Stimulated activated CD4-positive, alpha-beta T cell treated with anti-CD3 and anti-CD28 coated beads, Interleukin-4, amount 100 ng/mL, for 24 hours (primary cell): Measurements from ENCODE around the gene ODAD4.

Source experiments
- DNase-seq: peaks from one replicate; pipeline ENCODE4 v3.0.0-alpha.2; 2020

Gene ODAD4

DNA sequence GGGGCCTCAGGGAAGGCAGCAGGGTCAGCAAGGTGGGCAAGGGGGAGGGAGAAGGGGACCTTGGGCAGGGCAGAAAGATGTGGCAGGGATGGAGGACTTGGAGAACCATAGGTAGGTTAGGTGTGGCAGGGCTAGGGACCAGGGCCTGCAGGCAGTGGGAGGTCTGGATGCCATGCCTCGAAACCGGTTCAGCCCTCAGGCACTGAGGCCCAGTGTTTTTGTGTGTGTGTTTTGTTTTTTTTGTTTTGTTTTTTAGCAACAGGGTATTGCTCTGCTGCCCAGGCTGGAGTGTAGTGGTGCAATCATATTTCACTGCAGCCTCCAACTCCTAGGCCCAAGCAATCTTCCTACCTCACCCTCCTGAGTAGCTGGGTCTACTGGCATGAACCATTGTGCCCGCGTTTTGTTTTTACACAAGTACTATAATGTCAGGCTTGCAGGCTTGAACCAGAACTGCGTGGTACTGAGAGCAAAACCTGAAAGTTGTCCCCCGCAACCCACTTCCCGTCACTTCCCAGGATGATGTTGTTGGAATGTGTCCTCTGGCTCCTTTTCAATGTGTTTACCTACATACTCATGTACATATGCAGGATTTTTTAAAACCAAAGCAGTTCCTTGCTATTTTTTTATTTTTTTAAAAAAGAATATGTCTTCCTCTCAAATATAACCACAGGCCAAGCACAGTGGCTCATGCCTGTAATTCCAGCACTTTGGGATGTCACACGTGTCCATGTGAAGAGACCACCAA, 12.4 kb downstream of the ODAD4 start:
- DNase-seq: no peak

DNA sequence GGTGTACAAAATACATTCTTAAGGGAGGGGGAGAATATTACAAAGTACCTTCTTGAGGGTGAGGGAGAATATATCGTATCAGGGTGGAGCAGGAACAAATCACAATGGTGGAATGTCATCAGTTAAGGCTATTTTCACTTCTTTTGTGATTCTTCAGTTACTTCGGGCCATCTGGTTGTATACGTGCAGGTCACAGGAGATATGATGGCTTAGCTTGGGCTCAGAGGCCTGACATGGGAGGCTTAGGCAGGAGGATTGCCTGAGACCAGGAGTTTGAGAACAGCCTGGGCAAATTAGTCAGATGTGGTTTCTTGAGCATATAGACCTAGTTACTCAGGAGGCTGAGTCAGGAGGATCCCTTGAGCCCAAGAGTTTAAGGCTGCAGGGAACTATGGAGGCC, 13.1 kb downstream of the ODAD4 start:
- no peak for DNase-seq

- no peak for DNase-seq
Measured at GRCh38 chr17:41944943-41945342, 14.5 kb downstream of the ODAD4 start.

DNA sequence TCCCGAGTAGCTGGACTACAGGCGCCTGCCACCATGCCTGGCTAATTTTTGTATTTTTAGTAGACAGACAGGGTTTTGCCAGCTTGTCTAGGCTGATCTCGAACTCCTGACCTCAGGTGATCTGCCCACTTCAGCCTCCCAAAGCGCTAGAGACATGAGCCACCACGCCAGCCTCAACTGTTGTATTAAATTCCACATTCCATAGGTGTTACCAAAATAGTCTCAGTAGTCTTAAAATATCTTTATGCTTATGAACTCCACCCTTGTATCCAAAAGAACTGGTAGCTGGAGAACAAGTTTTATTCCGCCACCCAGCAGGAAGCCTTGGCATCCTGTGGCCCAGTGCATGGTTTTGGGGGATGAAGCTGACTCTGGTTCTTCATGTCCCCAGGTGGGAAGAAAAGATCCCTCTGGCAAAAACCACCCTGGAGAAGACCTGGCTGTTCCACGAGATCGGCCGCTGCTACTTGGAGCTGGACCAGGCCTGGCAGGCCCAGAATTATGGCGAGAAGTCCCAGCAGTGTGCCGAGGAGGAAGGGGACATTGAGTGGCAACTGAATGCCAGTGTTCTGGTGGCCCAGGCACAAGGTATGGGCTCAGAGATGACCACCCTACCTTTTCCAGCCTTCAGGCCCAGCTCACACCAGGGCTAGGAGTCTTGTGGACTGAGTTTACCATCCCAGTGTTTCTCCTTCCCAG, 18.5 kb downstream of the ODAD4 start:
- DNase-seq: no peak

- DNase-seq: no peak
Measured at GRCh38 chr17:41956522-41956921, 26.1 kb downstream of the ODAD4 start.

DNA sequence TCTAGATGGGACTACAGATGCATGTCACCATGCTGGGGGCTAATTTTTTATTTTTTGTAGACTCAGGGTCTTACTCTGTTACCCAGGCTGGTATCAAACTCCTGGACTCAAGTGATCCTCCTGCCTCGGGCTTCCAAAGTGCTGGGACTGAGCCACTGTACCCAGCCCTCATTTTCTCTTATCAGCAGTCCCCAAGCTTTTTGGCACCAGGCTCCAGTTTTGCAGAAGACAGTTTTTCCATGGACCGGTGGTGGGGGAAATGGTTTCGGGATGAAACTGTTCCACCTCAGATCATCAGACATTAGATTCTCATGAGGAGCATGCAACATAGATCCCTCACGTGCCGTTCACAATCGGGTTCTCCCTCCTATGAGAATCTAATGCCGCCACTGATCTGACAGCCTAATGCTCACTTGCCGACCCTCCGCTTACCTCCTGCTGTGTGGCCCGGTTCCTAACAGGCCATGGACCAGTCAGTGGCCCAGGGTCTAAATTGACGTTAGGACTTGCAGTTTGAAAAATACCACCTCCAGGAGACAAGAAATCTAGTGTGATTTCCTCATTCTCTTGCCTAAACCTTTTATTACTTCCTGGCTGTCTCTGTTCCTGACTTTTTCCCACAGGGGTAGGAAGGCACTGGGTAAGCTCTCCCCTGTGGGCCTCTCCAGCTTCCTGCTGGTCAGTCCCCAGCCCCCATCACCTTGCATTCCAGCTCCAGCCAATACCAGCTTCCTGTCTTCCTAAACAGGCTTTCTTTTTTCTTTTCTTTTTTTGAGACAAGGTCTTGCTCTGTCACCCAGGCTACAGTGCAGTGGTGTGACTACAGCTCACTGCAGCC, 26.8 kb downstream of the ODAD4 start:
- no peak for DNase-seq

DNA sequence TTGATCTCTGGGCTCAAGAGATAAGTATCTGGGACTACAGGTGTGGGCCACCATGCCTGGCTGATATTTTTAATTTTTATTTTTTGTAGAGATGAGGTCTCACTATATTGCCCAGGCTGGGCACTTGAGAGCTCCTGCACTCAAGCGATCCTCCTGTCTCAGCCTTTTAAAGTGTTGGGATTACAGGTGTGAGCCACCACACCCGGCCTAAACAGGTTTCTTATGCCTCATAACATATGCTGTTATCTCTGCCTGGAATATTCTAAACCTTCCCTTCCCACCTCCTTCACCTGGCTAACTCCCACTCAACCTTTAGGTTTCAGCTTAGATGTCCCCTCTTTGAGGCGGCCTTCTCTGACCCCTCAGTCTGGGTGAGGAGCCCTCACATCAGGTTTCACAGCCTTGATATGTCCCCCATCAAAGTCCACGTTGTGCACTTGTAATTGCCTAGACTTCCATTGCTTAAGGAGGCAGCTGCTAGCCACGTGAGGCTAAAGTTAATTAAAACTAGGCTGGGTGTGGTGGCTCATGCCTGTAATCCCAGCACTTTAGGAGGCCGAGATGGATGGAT, 27.5 kb downstream of the ODAD4 start:
- no peak for DNase-seq

DNA sequence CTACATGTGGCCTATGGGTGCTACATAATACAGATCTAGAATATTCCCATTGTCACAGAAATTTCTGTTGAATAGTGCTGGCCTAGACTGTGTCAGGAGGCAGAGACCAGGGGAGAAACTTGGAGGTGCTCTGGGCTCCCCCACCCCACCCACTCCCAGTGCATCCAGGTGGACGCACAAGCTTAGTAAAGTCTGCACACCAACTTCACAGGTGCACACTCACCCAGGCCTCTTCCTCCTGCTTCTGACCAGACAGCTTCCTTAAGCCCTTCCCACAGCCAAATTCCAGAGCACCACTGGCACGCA, 28.6 kb downstream of the ODAD4 start:
- DNase-seq: no peak

DNA sequence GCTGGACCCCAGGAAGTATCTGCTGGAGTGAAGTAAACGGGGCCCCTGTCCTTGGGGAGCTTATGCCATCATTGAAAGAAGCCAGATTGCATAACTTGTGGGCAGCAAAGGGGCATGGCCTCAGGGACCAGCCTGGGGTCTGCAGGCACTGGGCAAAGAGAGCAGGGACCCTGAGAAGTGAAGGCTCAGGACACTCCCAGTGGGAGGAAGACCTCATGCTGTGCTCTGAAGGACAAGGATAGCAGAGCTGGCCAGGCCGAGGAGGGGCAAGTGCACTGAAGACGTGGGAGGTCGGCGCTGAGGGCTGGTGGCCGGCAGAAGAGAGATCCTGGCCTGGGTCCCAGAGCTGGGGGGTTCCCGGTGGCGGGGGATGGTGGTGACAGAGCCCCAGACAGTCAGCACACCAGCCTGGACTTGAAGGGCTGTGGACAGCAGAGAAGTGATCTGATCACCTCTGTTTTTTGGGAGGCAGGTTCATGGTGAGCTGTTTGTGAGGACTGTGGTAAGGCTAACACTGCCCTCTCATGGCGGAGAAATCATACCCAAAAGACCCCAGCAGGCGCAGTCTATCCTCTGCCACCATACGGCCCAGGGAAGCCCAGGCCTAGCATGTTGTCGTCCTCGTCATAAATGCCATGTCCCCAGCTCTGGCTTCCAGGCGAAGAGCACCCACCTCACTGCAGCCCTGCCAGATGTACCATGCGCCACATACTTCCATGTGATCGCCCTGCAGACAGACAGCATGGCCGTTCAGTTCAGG, 29.1 kb downstream of the ODAD4 start:
- DNase-seq: no peak

DNA sequence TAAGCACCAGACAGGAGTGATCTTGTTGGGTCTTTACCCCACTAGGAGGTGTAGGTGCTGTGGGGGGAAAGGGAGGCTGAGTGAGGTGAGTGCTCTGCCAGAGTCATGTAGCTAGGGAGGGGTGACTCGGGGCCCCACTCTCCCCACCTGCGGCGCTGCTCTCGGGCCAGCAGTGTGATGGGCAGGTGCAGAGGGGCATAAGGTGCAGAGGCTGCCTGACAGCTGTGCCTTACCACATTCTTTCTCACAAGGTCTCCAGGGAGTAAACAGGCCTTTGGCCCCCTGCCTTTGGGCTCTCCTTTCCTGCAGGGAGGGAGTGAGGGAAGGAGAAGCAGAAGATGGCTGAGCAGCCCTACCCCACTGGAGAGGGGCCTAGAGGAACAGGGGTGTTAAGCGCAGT, 31.7 kb downstream of the ODAD4 start:
- no peak for DNase-seq

GRCh38 chr17:41962768-41963434, 32.5 kb downstream of the ODAD4 start:
- peak; percentile 77 for DNase-seq

DNA sequence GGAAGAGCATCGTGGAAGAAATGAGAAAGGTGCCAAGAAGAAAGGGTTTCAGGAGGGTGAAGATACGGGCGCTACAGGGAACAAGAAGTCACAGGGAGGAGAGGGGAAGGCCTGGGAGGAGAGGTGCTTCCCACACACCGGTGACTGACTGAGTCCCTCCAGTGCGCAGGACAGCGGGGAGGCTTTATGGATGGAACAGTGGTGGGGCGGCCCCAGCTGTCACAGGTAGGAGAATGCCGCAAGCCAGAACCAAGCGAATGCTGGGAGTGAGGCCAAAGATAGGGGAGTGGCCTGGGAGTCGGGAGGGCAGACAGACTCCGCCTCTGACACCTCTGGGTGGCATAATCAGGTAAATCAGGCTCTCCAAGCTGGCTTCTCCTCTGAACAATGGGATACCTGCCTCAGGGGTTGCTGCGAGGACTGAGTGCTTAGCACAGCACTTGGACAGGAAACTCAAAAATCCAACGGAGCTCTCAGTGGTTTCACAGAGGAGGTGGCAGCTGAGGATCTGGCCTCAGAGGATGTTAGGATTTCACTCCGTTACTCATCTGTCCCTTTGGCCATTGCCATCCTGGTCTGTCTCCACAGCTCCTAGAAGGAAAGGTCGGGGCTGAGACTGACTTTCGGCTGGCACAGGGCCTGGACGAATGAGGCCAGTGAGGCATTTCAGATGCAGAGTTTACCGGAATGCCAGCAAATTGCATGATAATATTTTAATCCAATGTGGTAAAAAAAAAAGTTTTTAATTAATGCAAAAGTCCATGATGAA, 35.5 kb downstream of the ODAD4 start:
- peak; percentile 76 for DNase-seq

GRCh38 chr17:41966463-41967140, 36.2 kb downstream of the ODAD4 start, which contains the start of gene CNP:
Gene CNP (plus strand): TSS chr17:41966795. CDS start chr17:41966885, 90 bp downstream.
- DNase-seq: peak; percentile 90

- DNase-seq: peak; percentile 43
Measured at GRCh38 chr17:41967141-41967920, 36.9 kb downstream of the ODAD4 start.

DNA sequence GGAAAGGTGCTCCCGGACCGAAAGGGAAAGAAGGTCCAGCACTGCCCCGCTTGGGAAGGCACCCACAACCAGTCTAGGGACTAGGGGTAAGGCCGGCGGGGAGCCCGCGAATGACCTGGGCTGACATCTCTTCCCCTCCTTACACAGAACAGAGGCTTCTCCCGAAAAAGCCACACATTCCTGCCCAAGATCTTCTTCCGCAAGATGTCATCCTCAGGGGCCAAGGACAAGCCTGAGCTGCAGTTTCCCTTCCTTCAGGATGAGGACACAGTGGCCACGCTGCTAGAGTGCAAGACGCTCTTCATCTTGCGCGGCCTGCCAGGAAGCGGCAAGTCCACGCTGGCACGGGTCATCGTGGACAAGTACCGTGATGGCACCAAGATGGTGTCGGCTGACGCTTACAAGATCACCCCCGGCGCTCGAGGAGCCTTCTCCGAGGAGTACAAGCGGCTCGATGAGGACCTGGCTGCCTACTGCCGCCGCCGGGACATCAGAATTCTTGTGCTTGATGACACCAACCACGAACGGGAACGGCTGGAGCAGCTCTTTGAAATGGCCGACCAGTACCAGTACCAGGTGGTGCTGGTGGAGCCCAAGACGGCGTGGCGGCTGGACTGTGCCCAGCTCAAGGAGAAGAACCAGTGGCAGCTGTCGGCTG, 37.6 kb downstream of the ODAD4 start:
- DNase-seq: no peak

- DNase-seq: no peak
Measured at GRCh38 chr17:41968676-41969075, 38.3 kb downstream of the ODAD4 start.

- DNase-seq: no peak
Measured at GRCh38 chr17:41970901-41971331, 40.5 kb downstream of the ODAD4 start.

DNA sequence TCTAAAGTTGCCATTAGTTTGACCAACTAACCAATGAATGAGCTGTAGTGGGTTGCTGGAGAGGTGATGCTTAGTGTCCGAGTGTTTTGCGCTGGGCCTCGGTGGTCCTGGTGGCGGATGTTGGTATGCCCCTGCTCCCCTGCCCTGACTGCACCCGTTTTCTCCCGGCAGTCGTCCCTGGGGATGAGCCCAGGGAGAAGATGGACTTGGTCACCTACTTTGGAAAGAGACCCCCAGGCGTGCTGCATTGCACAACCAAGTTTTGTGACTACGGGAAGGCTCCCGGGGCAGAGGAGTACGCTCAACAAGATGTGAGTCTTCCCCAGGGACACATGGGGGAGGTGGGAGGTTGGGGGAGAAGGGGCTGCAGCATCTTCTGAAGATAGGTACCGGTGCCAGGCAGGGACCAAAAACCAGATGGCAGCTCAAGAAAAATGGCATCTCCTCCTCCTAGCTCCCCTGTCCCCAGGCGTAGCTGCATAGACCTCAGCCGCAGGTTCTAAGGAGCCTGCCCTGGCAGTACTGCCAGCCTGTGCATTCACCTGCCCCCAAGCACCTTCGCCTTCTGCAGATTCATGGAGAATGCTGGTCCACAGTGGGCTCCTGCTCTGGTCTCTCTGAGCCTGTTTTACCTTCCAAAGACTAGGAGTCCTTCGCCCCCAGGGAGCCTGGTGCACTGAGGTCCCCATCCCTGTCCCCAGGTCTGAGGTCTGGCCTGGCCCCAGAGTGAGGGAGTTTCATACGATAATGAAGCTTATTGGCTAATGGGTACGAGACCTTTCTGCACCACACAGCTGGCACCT, 41.5 kb downstream of the ODAD4 start:
- DNase-seq: no peak
